Duodenal mucosa (tissue), 2 donors: ENCODE data around the gene CARS1.

Source experiments
- H3K27ac ChIP-seq: one replicate; pipeline ENCODE4 v1.7.0; 2013; ENCODE audit warnings: low read depth, low read length
- H3K27me3 ChIP-seq, 2 donors: one replicate each; pipeline ENCODE4 v1.7.0; 2013; ENCODE audit warnings: low read length in 2 of 2, control low read depth in 1 of 2; ENCODE audit not compliant: insufficient read depth in 2 of 2, control insufficient read depth in 1 of 2
- H3K36me3 ChIP-seq, 2 donors: one replicate each; pipeline ENCODE4 v1.7.0; 2013; ENCODE audit warnings: low read length in 2 of 2, control low read depth in 1 of 2; ENCODE audit not compliant: insufficient read depth in 2 of 2, control insufficient read depth in 1 of 2
- H3K4me1 ChIP-seq, 2 donors: one replicate each; pipeline ENCODE4 v1.7.0; 2013; ENCODE audit warnings: low read length in 2 of 2, control low read depth in 1 of 2; ENCODE audit not compliant: insufficient read depth in 2 of 2, control insufficient read depth in 1 of 2
- H3K4me3 ChIP-seq, 2 donors: one replicate each; pipeline ENCODE4 v1.7.0; 2013; ENCODE audit warnings: low read length in 2 of 2, low read depth in 1 of 2
- H3K9ac ChIP-seq, 2 donors: one replicate each; pipeline ENCODE4 v1.7.0; 2013; ENCODE audit warnings: low read length in 2 of 2, low read depth in 1 of 2
- H3K9me3 ChIP-seq, 2 donors: one replicate each; pipeline ENCODE4 v1.7.0; 2013; ENCODE audit warnings: low read length in 2 of 2, control low read depth in 1 of 2; ENCODE audit not compliant: control insufficient read depth in 1 of 2

The CARS1 gene

DNA sequence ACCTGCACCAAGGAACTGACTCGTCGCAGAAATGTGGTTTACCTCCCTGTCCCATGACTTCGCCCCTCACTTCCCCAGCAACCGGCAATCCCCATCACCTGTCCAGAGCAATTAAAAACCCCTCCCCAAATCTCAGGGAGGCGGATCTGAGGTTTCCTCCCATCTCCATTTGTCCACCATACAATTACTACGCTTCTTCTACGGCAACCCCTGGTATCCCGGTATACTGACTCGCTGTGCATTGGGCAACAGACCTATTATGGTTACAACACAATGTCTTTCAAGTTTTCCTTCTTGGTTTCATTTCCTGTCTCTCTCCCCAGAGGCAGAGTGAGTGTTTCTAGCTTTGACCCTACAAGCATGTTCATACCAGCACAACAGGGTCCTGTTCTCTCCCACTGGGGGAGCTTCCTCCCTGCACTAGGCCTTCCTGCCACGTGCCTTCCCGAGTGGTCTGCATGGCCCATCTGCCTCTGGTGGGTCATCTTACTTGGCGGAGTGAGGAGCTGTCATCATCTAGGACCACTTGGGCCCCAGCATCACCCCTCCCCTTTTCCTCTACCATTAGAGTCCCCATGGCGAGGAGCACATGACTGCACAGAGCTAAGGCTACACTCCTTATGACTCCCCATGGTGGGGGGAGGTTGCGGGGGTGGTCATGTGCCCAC lies 34.8 kb downstream of the CARS1 start:
- no peaks in the 10 kb centered on the region for H3K9me3 ChIP-seq
- no peak overlapping the region for H3K27ac ChIP-seq
- H3K27me3 ChIP-seq: no peaks in the 10 kb centered on the region
- no peak overlapping the region for H3K9ac ChIP-seq
- peaks cover 8% of the 10 kb centered on the region in 2 donors for H3K4me1 ChIP-seq
- H3K36me3 ChIP-seq: peaks cover 32 to 62% of the 10 kb centered on the region in 2 donors
- no peak overlapping the region for H3K4me3 ChIP-seq

DNA sequence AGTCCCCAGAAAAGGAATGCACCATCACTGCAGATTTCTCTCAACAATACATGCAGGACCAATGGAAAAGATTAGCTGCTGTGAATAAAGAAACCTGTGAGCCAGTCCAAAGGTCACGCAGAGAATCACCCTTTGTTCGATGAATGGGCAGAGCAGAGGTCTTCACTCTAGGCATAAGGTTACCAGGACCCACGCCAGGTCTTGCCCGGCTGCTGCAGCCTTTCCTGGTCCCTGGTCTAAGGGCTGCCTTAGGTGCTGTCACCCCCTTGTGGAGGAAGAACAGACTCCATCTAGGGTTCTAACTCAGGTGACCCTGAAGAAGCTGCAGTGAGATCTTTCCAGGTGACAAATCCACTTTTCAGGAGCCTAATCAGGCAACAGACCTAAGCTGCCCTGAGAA lies 36.1 kb downstream of the CARS1 start:
- H3K9ac ChIP-seq: no peak overlapping the region
- H3K4me3 ChIP-seq: no peak overlapping the region
- H3K27me3 ChIP-seq: no peaks in the 10 kb centered on the region
- H3K36me3 ChIP-seq: peaks cover 31 to 62% of the 10 kb centered on the region in 2 donors
- no peaks in the 10 kb centered on the region for H3K9me3 ChIP-seq
- H3K27ac ChIP-seq: no peak overlapping the region
- H3K4me1 ChIP-seq: peaks cover 8% of the 10 kb centered on the region in 2 donors

DNA sequence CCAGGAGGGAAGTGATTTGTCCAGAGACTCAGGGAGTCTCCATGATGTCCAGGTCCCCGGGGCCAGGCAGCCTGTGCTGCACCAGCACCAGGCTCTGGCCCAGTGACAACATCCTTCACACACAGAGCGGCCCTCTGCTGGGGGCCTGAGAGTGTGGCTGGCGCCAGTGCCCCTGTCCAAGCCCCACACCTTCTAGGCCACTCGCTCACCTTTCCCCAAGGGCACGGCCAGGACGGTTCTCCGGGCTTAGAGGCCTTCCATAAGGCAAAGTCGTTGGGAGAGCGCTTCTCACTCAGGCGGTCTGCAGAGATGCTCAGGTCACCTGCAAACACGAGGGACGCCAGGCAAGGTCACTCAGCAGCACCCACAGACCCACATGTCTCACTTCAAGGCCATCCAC lies 37.2 kb downstream of the CARS1 start:
- no peaks in the 10 kb centered on the region for H3K9me3 ChIP-seq
- H3K9ac ChIP-seq: no peak overlapping the region
- H3K4me3 ChIP-seq: no peak overlapping the region
- peaks cover 8 to 11% of the 10 kb centered on the region in 2 donors for H3K4me1 ChIP-seq
- H3K27ac ChIP-seq: no peak overlapping the region
- H3K36me3 ChIP-seq: peaks cover 39 to 66% of the 10 kb centered on the region in 2 donors
- no peaks in the 10 kb centered on the region for H3K27me3 ChIP-seq

DNA sequence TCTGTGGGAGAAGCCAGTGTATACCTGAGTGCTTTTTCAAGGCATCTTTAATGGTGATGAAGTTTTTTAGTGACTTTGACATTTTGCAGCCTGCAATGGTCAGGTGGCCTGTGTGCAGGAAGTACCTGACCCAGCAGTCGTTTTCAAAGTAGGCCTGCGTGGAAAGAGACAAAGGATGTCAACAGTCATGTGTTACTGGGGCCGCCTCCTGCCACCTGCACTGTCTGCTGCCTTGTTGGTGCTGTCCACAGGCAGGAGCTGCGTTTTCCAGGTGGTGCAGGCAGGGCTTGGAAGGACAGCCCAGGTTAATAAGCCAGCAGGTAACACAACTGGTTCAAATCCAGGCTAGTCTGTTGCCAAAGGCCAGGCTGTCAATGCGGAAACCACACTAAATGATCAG lies 38.6 kb downstream of the CARS1 start:
- Histone ChIP-seq H3K9me3 (no peaks in the 10 kb centered on the region), H3K36me3 (peaks cover 43 to 75% of the 10 kb centered on the region in 2 donors), H3K4me1 (peaks cover 8 to 11% of the 10 kb centered on the region in 2 donors), H3K4me3 (no peak overlapping the region), H3K9ac (no peak overlapping the region), H3K27me3 (no peaks in the 10 kb centered on the region), H3K27ac (no peak overlapping the region)

DNA sequence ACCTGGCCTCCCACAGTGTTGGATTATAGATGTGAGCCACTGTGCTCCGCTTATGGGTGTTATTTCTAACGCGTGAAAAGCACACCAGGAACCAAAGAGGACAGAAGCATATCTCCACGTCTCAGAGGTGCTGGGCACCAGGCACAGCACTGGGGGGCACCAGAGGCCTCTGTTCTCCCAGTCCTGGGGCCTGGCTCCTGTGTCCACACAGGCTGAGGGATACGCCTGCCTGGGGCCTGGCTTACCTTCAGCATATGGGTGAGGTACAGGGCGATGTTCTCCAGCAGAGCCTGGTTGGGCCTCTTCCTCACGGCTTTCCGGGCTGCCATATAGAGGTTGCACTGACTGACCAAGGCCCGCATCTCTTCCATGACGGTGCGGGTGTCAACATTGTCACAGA lies 40.4 kb downstream of the CARS1 start:
- Histone ChIP-seq H3K4me3 (no peak overlapping the region), H3K9ac (no peak overlapping the region), H3K27me3 (no peaks in the 10 kb centered on the region), H3K9me3 (no peaks in the 10 kb centered on the region), H3K4me1 (peaks cover 8 to 11% of the 10 kb centered on the region in 2 donors), H3K27ac (no peak overlapping the region), H3K36me3 (peaks cover 51 to 76% of the 10 kb centered on the region in 2 donors)

DNA sequence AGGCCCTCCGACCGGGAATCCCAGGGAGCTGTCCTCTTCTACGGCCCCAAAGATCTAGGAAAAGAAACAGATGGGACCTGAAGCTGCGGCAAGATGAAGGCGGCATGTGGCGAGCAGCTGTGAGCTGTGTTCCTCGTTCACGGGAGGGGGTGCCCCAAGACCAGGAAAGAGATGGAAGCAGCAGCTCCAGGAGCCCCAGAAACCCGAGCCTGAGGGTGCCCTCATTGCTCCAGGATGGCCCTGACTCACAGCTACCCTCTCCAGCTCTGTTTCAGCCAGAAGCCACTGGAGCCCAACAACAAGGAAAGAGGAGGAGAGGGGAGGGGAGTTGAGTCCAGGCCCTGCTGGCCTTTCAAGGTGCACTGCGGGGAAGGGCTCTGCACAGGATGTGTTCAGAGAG lies 41.4 kb downstream of the CARS1 start:
- H3K4me1 ChIP-seq: peaks cover 3 to 5% of the 10 kb centered on the region in 2 donors
- no peaks in the 10 kb centered on the region for H3K27me3 ChIP-seq
- H3K9ac ChIP-seq: no peak overlapping the region
- no peaks in the 10 kb centered on the region for H3K9me3 ChIP-seq
- no peak overlapping the region for H3K27ac ChIP-seq
- H3K36me3 ChIP-seq: peaks cover 55 to 83% of the 10 kb centered on the region in 2 donors
- no peak overlapping the region for H3K4me3 ChIP-seq

DNA sequence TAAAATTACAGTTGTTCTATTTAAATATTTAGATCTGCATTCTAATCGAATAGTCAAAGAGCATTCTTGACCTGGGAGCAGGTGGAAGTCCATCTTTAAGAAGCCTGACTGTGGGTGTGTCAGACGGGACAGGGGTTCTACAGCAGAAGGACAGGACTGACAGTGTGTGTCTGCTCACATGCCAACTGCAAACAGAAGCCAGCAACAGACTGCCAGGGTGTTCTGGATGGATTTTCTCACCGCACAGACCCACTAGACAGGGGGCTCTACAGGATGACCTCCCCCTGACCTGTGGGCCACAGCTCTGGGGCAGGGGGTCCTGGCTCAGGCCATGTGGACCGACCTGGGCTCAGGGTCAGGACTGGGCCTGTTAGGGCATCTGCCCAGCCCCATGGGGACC lies 42.3 kb downstream of the CARS1 start:
- H3K4me1 ChIP-seq: peaks cover 0 to 3% of the 10 kb centered on the region in 2 donors
- H3K9me3 ChIP-seq: no peaks in the 10 kb centered on the region
- no peaks in the 10 kb centered on the region for H3K27me3 ChIP-seq
- no peak overlapping the region for H3K4me3 ChIP-seq
- no peak overlapping the region for H3K27ac ChIP-seq
- peaks cover 51 to 85% of the 10 kb centered on the region in 2 donors for H3K36me3 ChIP-seq
- no peak overlapping the region for H3K9ac ChIP-seq

DNA sequence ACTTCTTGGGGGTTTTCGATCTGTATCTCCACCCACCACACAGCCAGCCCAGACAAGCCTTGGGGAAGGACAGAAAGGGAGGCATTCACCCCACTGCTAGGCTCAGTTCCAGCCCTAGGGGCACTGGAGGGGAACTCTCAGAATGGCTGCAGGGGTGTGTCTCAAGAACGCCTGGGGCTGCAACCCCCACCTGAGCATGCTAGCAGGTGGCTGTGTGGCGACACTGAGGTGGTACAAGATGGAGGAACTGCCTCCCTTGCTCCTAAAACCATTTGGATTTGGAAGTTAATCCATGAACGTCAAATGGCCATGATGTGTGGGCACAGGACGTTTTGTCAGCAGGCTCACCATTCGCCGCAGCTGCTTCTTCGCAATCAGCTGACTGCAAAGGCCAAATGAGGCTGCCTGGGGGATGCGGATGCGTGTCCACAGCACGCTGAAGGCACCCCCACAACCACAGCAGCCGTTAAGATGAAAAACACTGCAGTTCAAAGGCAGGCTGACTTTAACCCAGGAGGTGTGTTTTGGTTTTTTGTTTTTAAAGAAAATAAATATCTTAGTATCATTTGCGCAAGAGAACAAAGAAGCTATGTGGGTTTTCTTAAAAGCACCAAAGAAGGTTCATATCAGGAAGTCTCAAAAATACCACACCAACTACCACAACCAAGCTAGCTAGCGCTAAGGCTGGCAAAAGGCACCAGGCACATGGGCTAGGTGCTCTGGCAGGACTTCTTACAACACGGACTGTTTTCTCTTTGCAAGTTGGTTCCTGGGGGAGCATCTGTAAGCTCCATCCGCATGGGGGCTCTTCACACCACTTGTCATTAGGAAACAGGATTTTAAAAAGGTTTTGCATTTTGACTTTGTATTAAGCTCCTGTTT lies 42.9 kb downstream of the CARS1 start:
- no peak overlapping the region for H3K9ac ChIP-seq
- H3K27me3 ChIP-seq: no peaks in the 10 kb centered on the region
- no peak overlapping the region for H3K27ac ChIP-seq
- H3K4me1 ChIP-seq: peaks cover 0 to 3% of the 10 kb centered on the region in 2 donors
- peaks cover 47 to 83% of the 10 kb centered on the region in 2 donors for H3K36me3 ChIP-seq
- H3K4me3 ChIP-seq: no peak overlapping the region
- no peaks in the 10 kb centered on the region for H3K9me3 ChIP-seq

DNA sequence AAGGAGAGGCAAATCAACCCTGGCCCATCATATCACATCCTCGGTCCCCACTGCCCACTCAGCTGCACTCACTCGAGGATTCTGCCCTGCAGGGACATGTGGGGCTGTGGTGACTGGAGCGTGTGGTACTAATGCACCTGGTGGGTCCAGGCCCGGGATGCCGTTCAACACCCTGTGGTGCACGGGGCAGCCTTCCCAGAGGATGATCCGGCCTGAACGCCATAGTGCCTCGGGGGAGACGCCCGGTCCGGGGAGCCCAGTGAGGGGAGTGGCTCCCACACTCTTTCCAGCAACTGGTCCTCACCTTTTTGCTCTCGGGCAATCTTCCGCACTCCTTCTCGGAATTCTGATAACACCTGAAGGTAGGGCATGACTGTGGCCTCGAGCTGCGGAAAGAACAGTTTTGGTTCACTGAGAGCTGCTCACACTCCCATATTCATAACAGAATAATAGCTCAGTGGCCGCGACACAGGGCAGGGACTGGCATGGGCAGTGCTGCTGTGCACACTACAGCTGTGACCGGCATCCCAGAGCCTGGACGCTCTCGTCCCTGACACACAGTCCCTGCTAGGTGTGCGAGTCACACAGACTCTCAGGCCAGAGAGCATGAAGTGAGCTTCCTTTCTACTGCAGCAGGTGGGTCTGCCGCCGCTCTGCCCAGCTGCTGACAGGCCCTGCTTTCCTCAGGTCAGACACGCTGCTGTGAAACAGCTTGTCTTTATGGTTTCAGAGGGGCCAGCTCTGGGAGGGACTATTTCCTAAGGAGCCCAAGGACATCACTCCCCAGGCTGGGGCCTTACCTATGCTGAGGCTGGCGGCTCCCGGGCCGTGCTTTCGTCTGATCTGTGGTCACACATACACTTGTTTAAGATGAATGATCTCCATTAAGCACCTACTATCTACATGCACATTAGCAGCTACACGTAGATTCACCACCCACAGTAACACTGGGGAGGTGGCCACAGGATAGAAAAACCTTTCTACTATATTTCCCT lies 45.0 kb downstream of the CARS1 start:
- Histone ChIP-seq H3K36me3 (peaks cover 29 to 76% of the 10 kb centered on the region in 2 donors), H3K27me3 (no peaks in the 10 kb centered on the region), H3K9me3 (no peaks in the 10 kb centered on the region)

More for the DNA sequence above, 45.0 kb downstream of the CARS1 start:
- peaks cover 0 to 3% of the 10 kb centered on the region in 2 donors for H3K4me1 ChIP-seq
- no peak overlapping the region for H3K27ac ChIP-seq
- H3K9ac ChIP-seq: no peak overlapping the region
- H3K4me3 ChIP-seq: no peak overlapping the region
